Kidney (tissue), 14 donors: Measurements from ENCODE around the gene BNC2. TPM values are rescaled to one million over a fixed set of nuclear protein-coding genes. Genes with fewer than 3 reads are reported as not detected.

Source experiments
- DNase-seq, 5 donors: peaks; one replicate each; pipeline ENCODE4 v3.0.0-alpha.2; 2013 to 2020
- FAIRE-seq: peaks from 2 replicates; lab custom pipeline; 2012; peaks lifted over from hg19 to GRCh38; lab: Jason Lieb, UNC
- H3K27ac ChIP-seq, 2 donors: one replicate each; pipeline ENCODE4 v1.7.0; 2013; ENCODE audit warnings: low read depth in 2 of 2, low read length in 2 of 2, inconsistent platforms in 1 of 2
- H3K27me3 ChIP-seq: one replicate; pipeline ENCODE4 v1.7.1; 2013; ENCODE audit warnings: low read length, inconsistent platforms; ENCODE audit not compliant: control insufficient read depth, insufficient read depth
- H3K36me3 ChIP-seq, 3 donors: one replicate each; pipeline versions ENCODE4 v1.7.0 to v1.7.1; 2013; ENCODE audit warnings: low read length in 3 of 3, control low read depth in 1 of 3, inconsistent platforms in 1 of 3; ENCODE audit not compliant: insufficient read depth in 3 of 3, control insufficient read depth in 2 of 3
- H3K4me1 ChIP-seq, 3 donors: one replicate each; pipeline versions ENCODE4 v1.7.0 to v1.7.1; 2013; ENCODE audit warnings: low read length in 3 of 3, inconsistent platforms in 1 of 3, low read depth in 1 of 3; ENCODE audit not compliant: control insufficient read depth in 2 of 3, insufficient read depth in 2 of 3
- H3K4me3 ChIP-seq, 3 donors: one replicate each; pipeline versions ENCODE4 v1.7.0 to v1.8.1; 2013; ENCODE audit warnings: low read length in 3 of 3, control low read depth in 1 of 3, inconsistent platforms in 1 of 3
- H3K9ac ChIP-seq, 3 donors: one replicate each; pipeline versions ENCODE4 v1.7.0 to v1.7.1; 2013; ENCODE audit warnings: low read length in 3 of 3, control low read depth in 1 of 3, inconsistent platforms in 1 of 3
- H3K9me3 ChIP-seq, 3 donors: one replicate each; pipeline versions ENCODE4 v1.7.0 to v1.7.1; 2013; ENCODE audit warnings: low read length in 3 of 3, control low read depth in 1 of 3, inconsistent platforms in 1 of 3; ENCODE audit not compliant: control insufficient read depth in 2 of 3, insufficient read depth in 1 of 3
- CTCF ChIP-seq: IDR thresholded peaks from 3 replicates; pipeline ENCODE4 v1.5.1; 2012; ENCODE audit warnings: mild to moderate bottlenecking, moderate library complexity, borderline replicate concordance; ENCODE audit not compliant: insufficient read depth; ENCODE audit errors: extremely low read depth
- intact Hi-C: fragments of 100-400 bp; cut with DNase I; formaldehyde crosslinking; loops from one replicate; pipeline ENCODE4 v1.11.1; 2022
- polyA plus RNA-seq: library from polyadenylated mRNA; stranded (reverse); fragments of 350-450 nt; fragmentation: Illumina TruSeq; extraction: RNeasy Lipid Tissue Mini Kit (QIAGEN cat#74804); gene quantifications from one replicate; pipeline ENCODE4 v1.2.3, GENCODE V29; 2014; ENCODE audit warnings: low read depth, low replicate concordance; ENCODE audit not compliant: insufficient read depth
- total RNA-seq: library from RNA; stranded (reverse); fragmentation: NEBNext Ultra II Directional; extraction: Animal tissue kit (Norgen Biotek cat#: 25700); gene quantifications from one replicate; pipeline ENCODE4 v1.2.1, GENCODE V29; 2021
- donor health status: control.
- donor health status: control.
- donor health status: control.
- donor health status: control.
- donor health status: control.
- donor health status: DM: yes; HTN: yes; CAD: no.
- donor health status: Normal renal cell carcinoma (clear cell type).

BNC2 gene
- total and polyA plus RNA-seq, 2 donors from 2014 or later = 5.4 to 37.9 TPM

DNA sequence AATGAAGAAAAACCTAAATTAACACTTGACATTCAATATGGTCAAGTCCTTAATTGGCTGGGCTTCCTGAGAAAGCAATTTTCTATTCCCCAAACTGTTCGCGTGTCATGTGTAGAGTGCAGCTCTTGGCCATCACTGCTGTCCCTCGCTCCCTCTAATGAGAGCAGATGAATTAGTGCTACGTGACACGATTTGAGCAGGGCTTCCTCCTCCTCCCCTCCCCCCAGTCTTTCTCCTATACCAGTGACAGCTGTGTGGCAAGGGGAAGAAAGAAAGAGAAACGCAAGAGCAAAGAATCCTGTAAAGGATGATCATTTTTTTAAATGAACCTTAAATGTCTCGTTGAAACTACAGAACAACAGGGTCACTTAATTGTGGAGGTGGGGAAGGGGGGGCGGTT is 159.6 kb downstream of the BNC2 start:
- peaks cover 0 to 7% (median 6%) of the 10 kb centered on the region in 3 donors for H3K4me1 ChIP-seq
- no peak overlapping the region for H3K27ac ChIP-seq
- FAIRE-seq (no peak), DNase-seq (peak in 2 of 5 donors; percentile 48 to 56)
- no peaks in the 10 kb centered on the region for H3K9me3 ChIP-seq
- no peak overlapping the region for H3K4me3 ChIP-seq
- H3K36me3 ChIP-seq = no peaks in the 10 kb centered on the region
- TF ChIP-seq CTCF = no peak
- H3K9ac ChIP-seq = no peak overlapping the region
- intact Hi-C loops = no loop called here
- H3K27me3 ChIP-seq = no peaks in the 10 kb centered on the region

DNA sequence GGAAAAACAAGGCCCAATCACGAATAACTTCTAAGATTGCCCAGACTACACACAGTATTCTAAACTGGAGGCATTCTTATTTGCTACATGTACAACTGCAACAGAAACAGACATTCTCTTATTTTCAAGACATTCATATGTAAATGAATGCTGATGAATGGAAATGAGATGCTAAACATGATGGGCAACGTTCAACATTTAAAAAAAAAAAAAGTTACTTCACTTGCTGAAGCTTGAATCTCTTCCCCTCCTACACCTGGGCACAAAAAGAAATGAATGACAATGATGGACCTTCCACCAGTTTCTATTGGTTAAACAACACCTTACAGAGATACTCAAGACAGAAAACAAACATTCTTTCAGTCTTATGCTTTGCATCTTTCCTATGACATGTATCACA is 160.5 kb downstream of the BNC2 start:
- H3K27ac ChIP-seq = no peak overlapping the region
- TF ChIP-seq CTCF = no peak
- FAIRE-seq (no peak), DNase-seq (no peak)
- H3K9me3 ChIP-seq = no peaks in the 10 kb centered on the region
- intact Hi-C loops = no loop called here
- H3K27me3 ChIP-seq = no peaks in the 10 kb centered on the region
- peaks cover 3 to 16% (median 6%) of the 10 kb centered on the region in 3 donors for H3K4me1 ChIP-seq
- H3K36me3 ChIP-seq = no peaks in the 10 kb centered on the region
- H3K4me3 ChIP-seq = no peak overlapping the region
- no peak overlapping the region for H3K9ac ChIP-seq

GRCh38 chr9:16708656-16709435 is 161.6 kb downstream of the BNC2 start:
- H3K27me3 ChIP-seq = no peaks in the 10 kb centered on the region
- peaks cover 3 to 21% (median 6%) of the 10 kb centered on the region in 3 donors for H3K4me1 ChIP-seq
- H3K4me3 ChIP-seq = no peak overlapping the region
- H3K9ac ChIP-seq = no peak overlapping the region
- no peak for TF ChIP-seq CTCF
- H3K9me3 ChIP-seq = no peaks in the 10 kb centered on the region
- no peak overlapping the region for H3K27ac ChIP-seq
- no peaks in the 10 kb centered on the region for H3K36me3 ChIP-seq
- no peak for FAIRE-seq
- intact Hi-C loops = no loop called here
- peak in 2 of 5 donors; percentile 39 to 43 for DNase-seq
